ENCODE data around the gene PRC1.

DNA sequence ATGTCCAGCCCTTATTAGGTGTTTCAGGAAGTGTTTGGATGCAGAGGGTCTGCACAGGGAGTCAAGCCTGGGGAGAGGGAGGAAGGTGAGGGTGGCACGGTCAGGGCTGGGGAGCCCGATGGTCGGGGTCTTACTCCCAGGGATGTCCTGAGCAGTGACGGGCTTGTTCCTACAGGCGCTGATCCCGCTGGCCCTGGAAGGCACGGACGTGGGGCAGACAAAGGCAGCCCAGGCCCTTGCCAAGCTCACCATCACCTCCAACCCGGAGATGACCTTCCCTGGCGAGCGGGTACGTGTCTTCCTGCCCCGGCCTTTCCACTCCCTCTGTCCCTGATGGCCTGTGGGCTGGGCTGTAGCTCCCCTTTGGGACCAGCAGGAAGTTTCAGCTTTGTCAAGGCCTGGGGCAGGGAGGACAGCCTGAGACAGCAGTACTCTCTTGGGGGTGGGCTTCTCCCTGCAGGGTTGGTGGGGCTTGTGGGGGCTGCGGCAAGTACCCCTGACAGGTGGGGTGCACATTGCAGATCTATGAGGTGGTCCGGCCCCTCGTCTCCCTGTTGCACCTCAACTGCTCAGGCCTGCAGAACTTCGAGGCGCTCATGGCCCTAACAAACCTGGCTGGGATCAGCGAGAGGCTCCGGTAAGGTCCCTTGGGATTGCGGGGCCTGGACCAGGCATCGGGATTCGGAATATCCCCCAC is 44.2 kb downstream of the PRC1 start:
- TF ChIP-seq, protein P1, sequence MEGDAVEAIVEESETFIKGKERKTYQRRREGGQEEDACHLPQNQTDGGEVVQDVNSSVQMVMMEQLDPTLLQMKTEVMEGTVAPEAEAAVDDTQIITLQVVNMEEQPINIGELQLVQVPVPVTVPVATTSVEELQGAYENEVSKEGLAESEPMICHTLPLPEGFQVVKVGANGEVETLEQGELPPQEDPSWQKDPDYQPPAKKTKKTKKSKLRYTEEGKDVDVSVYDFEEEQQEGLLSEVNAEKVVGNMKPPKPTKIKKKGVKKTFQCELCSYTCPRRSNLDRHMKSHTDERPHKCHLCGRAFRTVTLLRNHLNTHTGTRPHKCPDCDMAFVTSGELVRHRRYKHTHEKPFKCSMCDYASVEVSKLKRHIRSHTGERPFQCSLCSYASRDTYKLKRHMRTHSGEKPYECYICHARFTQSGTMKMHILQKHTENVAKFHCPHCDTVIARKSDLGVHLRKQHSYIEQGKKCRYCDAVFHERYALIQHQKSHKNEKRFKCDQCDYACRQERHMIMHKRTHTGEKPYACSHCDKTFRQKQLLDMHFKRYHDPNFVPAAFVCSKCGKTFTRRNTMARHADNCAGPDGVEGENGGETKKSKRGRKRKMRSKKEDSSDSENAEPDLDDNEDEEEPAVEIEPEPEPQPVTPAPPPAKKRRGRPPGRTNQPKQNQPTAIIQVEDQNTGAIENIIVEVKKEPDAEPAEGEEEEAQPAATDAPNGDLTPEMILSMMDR (IDR thresholded peaks at IDR 0.05; ENCODE audit: low read length): no peak
- TF ChIP-seq EZH2phosphoT487 (IDR thresholded peaks at IDR 0.05; ENCODE audit: low read length) (no peak), EZH2 (optimal IDR thresholded peaks at IDR 0.05; ENCODE audit: low read depth, low read length) (no peak)
